ENCODE data around the gene BRSK2.

DNA sequence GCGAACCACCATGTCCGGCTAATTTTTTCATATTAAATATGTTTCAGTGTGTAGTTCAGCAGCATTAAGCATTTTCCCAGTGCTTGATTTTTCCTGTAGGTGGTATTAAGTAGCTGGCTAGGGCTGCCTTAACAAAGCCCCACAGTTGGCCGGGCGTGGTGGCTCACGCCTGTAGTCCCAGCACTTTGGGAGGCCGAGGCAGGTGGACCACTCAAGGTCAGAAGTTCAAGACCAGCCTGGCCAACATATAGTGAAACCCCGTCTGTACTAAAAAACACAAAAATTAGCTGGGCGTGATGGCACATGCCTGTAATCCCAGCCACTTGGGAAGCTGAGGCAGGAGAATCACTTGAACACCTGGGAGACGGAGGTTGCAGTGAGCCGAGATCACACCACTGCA is 46.8 kb upstream of the BRSK2 start:
- TF ChIP-seq, protein P1, sequence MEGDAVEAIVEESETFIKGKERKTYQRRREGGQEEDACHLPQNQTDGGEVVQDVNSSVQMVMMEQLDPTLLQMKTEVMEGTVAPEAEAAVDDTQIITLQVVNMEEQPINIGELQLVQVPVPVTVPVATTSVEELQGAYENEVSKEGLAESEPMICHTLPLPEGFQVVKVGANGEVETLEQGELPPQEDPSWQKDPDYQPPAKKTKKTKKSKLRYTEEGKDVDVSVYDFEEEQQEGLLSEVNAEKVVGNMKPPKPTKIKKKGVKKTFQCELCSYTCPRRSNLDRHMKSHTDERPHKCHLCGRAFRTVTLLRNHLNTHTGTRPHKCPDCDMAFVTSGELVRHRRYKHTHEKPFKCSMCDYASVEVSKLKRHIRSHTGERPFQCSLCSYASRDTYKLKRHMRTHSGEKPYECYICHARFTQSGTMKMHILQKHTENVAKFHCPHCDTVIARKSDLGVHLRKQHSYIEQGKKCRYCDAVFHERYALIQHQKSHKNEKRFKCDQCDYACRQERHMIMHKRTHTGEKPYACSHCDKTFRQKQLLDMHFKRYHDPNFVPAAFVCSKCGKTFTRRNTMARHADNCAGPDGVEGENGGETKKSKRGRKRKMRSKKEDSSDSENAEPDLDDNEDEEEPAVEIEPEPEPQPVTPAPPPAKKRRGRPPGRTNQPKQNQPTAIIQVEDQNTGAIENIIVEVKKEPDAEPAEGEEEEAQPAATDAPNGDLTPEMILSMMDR (IDR thresholded peaks at IDR 0.05) = no peak
- TF ChIP-seq POLR2AphosphoS5 (IDR thresholded peaks at IDR 0.05) (no peak), EP300 (IDR thresholded peaks at IDR 0.05) (no peak)

All from upper lobe of left lung (tissue), 4 donors.